Vagina (tissue), 2 donors: ENCODE measurements around the gene PLEKHA4. TPM values are rescaled to one million over a fixed set of nuclear protein-coding genes. Genes with fewer than 3 reads are reported as not detected.
A peak's percentile ranks its signal among the peaks of the same experiment; 100 is the strongest.
"Not testable (repeated sequence)": the region's sequence is repeated elsewhere in the genome, so short reads cannot be mapped to it uniquely, and the experiment has no call there.

Experiments used
- DNase-seq, 2 donors: peaks; one replicate each; pipeline ENCODE4 v3.0.0-alpha.2; 2017; ENCODE audit errors: extremely low spot score in 2 of 2
- H3K27ac ChIP-seq: fragments of 200-600 bp; sonication (generic); one replicate; pipeline ENCODE4 v1.5.1; 2019
- H3K27me3 ChIP-seq: fragments of 200-600 bp; sonication (generic); one replicate; pipeline ENCODE4 v1.5.1; 2019
- H3K36me3 ChIP-seq, 2 donors: fragments of 200-600 bp; sonication (generic); one replicate each; pipeline ENCODE4 v1.5.1; 2017 to 2019
- H3K4me1 ChIP-seq: fragments of 200-600 bp; sonication (generic); one replicate; pipeline ENCODE4 v1.5.1; 2019
- H3K4me3 ChIP-seq, 2 donors: fragments of 200-600 bp; sonication (generic); 1 replicate in 1 of 2; 2 replicates in 1 of 2; pipeline ENCODE4 v1.5.1; 2016 to 2019
- H3K9me3 ChIP-seq: fragments of 200-600 bp; sonication (generic); one replicate; pipeline ENCODE4 v1.5.1; 2019
- POLR2A ChIP-seq, 2 donors: fragments of 450-650 bp; IDR thresholded peaks; one replicate each; pipeline ENCODE4 v1.6.1; 2017; ENCODE audit warnings: antibody characterized with exemption in 2 of 2, mild to moderate bottlenecking in 2 of 2, moderate library complexity in 2 of 2
- POLR2AphosphoS5 ChIP-seq, 2 donors: sonication (generic); formaldehyde crosslinking; IDR thresholded peaks; one replicate each; pipeline ENCODE4 v1.9.0; 2017; ENCODE audit warnings: antibody characterized with exemption in 2 of 2, mild to moderate bottlenecking in 2 of 2, low read depth in 1 of 2; ENCODE audit not compliant: insufficient read depth in 1 of 2
- intact Hi-C: fragments of 100-400 bp; cut with DNase I; formaldehyde crosslinking; loops from one replicate; pipeline ENCODE4 v1.15.1; 2023
- total RNA-seq: library from RNA; depleted of rRNA; stranded (reverse); fragments of >200 nt; gene quantifications from one replicate; pipeline ENCODE4 v1.2.3, GENCODE V29; 2016
- TF ChIP-seq, protein P1 (sequence below), 3 experiments: fragments of 450-650 bp in 2 of 3; fragments of 200-600 bp in 1 of 3; sonication (generic) in 1 of 3; IDR thresholded peaks; one replicate each; pipeline ENCODE4 v1.5.1; 2017 to 2019; ENCODE audit warnings: antibody characterized with exemption in 3 of 3, mild to moderate bottlenecking in 2 of 3, moderate library complexity in 2 of 3

The PLEKHA4 gene
- total RNA-seq, 1 donor from 2014 or later, result 37.1 TPM

GRCh38 chr19:48905664-48906063 is 37.2 kb upstream of the PLEKHA4 start:
- Histone ChIP-seq H3K27me3 (no peaks in the 10 kb centered on the region), H3K27ac (no peak overlapping the region), H3K4me1 (peaks cover 24% of the 10 kb centered on the region), H3K36me3 (peaks cover 4 to 34% of the 10 kb centered on the region in 2 donors), H3K9me3 (no peaks in the 10 kb centered on the region), H3K4me3 (no peak overlapping the region)
- TF ChIP-seq, protein P1, sequence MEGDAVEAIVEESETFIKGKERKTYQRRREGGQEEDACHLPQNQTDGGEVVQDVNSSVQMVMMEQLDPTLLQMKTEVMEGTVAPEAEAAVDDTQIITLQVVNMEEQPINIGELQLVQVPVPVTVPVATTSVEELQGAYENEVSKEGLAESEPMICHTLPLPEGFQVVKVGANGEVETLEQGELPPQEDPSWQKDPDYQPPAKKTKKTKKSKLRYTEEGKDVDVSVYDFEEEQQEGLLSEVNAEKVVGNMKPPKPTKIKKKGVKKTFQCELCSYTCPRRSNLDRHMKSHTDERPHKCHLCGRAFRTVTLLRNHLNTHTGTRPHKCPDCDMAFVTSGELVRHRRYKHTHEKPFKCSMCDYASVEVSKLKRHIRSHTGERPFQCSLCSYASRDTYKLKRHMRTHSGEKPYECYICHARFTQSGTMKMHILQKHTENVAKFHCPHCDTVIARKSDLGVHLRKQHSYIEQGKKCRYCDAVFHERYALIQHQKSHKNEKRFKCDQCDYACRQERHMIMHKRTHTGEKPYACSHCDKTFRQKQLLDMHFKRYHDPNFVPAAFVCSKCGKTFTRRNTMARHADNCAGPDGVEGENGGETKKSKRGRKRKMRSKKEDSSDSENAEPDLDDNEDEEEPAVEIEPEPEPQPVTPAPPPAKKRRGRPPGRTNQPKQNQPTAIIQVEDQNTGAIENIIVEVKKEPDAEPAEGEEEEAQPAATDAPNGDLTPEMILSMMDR (IDR thresholded peaks at IDR 0.05), result no peak
- TF ChIP-seq POLR2AphosphoS5 (IDR thresholded peaks at IDR 0.05; ENCODE audit: insufficient read depth in 1 of 2, low read depth in 1 of 2), result no peak
- no peak for TF ChIP-seq POLR2A (IDR thresholded peaks at IDR 0.05)
- intact Hi-C loops, result loop anchor here (5.0 kb wide), 1 partner anchor 47 kb away; the partner anchor contains the start of gene BAX
- no peak for DNase-seq

GRCh38 chr19:48903788-48904187 is 35.4 kb upstream of the PLEKHA4 start:
- H3K9me3 ChIP-seq, H3K27me3 ChIP-seq, intact Hi-C loops, DNase-seq, H3K4me3 ChIP-seq, H3K27ac ChIP-seq: not testable (repeated sequence)
- peaks cover 35% of the 10 kb centered on the region for H3K4me1 ChIP-seq
- peaks cover 4 to 19% of the 10 kb centered on the region in 2 donors for H3K36me3 ChIP-seq

- Histone ChIP-seq H3K4me1 (peaks cover 35% of the 10 kb centered on the region), H3K36me3 (peaks cover 4 to 19% of the 10 kb centered on the region in 2 donors)
- intact Hi-C loops, H3K27ac ChIP-seq, H3K9me3 ChIP-seq, H3K27me3 ChIP-seq, H3K4me3 ChIP-seq, DNase-seq: not testable (repeated sequence)
Observed at GRCh38 chr19:48902291-48902690, 33.9 kb upstream of the PLEKHA4 start.

- TF ChIP-seq, protein P1 (IDR thresholded peaks at IDR 0.05), result no peak
- TF ChIP-seq POLR2AphosphoS5 (IDR thresholded peaks at IDR 0.05; ENCODE audit: insufficient read depth in 1 of 2, low read depth in 1 of 2) (peak in 1 of 2 donors; percentile 49), POLR2A (IDR thresholded peaks at IDR 0.05) (no peak)
- no peak for DNase-seq
- H3K9me3 ChIP-seq, result no peaks in the 10 kb centered on the region
- no peaks in the 10 kb centered on the region for H3K27me3 ChIP-seq
- intact Hi-C loops, result no loop called here
- H3K4me1 ChIP-seq, result peaks cover 43% of the 10 kb centered on the region
- H3K27ac ChIP-seq, result peak overlapping the region; percentile 97
- H3K36me3 ChIP-seq, result peaks cover 0 to 16% of the 10 kb centered on the region in 2 donors
- peak overlapping the region; percentile 63 to 87 for H3K4me3 ChIP-seq
Observed at GRCh38 chr19:48900477-48901406, 32.3 kb upstream of the PLEKHA4 start.

DNA sequence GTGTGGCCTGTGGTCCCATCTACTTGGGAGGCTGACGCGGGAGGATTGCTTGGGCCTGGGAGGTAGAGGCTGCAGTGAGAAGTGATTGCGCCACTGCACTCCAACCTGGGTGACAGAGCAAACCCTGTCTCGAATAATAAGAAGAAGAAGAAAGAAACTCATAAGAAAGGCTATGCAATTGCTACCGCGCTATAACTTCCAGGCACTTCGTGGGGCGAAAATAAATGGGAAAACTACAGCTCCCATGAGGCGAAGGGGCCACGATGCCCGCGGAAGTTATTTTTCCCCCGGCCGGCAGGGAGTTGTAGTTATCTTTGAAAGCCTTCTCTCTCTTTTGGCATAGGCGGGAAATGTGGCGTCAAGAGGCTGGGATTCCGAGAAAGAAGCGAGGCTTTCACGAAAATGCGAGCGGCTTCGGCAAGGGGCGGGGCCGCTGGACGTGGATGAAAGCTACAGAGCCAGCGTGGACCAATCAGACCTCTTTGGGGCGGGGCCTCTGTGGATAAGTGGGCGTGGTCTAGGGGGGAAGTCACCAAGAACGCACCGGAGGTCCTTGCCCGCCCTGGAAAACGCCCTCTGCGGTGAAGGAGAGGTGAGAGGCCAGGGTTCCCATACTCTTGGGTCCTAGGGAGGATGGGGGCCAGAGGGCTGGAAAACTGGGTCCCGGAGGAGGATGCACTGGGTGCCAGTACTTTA is 31.5 kb upstream of the PLEKHA4 start, which contains the start of gene NUCB1:
TSS of gene NUCB1 (plus strand) at position 532 of the 696 bp plus-strand sequence. CDS start 485 bp downstream, outside the sequence.
- intact Hi-C loops, result no loop called here
- H3K36me3 ChIP-seq, result peaks cover 0 to 10% of the 10 kb centered on the region in 2 donors
- peak within 1 kb of the TSS; percentile 63 to 87 for H3K4me3 ChIP-seq
- H3K9me3 ChIP-seq, result no peaks in the 10 kb centered on the region
- TF ChIP-seq, protein P1 (IDR thresholded peaks at IDR 0.05), result no peak
- TF ChIP-seq POLR2A (IDR thresholded peaks at IDR 0.05), result peak; percentile 15 to 46
- TF ChIP-seq POLR2AphosphoS5 (IDR thresholded peaks at IDR 0.05; ENCODE audit: insufficient read depth in 1 of 2, low read depth in 1 of 2), result peak; percentile 94 to 100
- H3K27me3 ChIP-seq, result no peaks in the 10 kb centered on the region
- peak in 1 of 2 donors; percentile 99 for DNase-seq
- peaks cover 50% of the 10 kb centered on the region for H3K4me1 ChIP-seq
- H3K27ac ChIP-seq, result peak within 1 kb of the TSS; percentile 97

- intact Hi-C loops, DNase-seq, H3K27me3 ChIP-seq, H3K9me3 ChIP-seq, H3K36me3 ChIP-seq: not testable (repeated sequence)
- H3K4me1 ChIP-seq, result peaks cover 50% of the 10 kb centered on the region
- peak overlapping the region; percentile 63 to 87 for H3K4me3 ChIP-seq
- H3K27ac ChIP-seq, result peak overlapping the region; percentile 97
Observed at GRCh38 chr19:48899386-48899749, 31.0 kb upstream of the PLEKHA4 start.
